ENCODE measurements around the gene LMTK2.

Gene LMTK2

GRCh38 chr7:98138672-98139071, 32.0 kb downstream of the LMTK2 start:
- no peak for DNase-seq

GRCh38 chr7:98142658-98143057, 36.0 kb downstream of the LMTK2 start:
- no peak for DNase-seq

GRCh38 chr7:98148607-98149006, 41.9 kb downstream of the LMTK2 start:
- DNase-seq, result no peak

GRCh38 chr7:98149116-98149692, 42.5 kb downstream of the LMTK2 start:
- DNase-seq, result no peak

GRCh38 chr7:98151884-98152283, 45.2 kb downstream of the LMTK2 start:
- DNase-seq, result no peak

- no peak for DNase-seq
Observed at GRCh38 chr7:98156700-98157099, 50.0 kb downstream of the LMTK2 start.

- no peak for DNase-seq
Observed at GRCh38 chr7:98157761-98158160, 51.1 kb downstream of the LMTK2 start.

GRCh38 chr7:98162758-98163157, 56.1 kb downstream of the LMTK2 start:
- DNase-seq, result peak; percentile 81

- DNase-seq, result no peak
Observed at GRCh38 chr7:98163269-98163668, 56.6 kb downstream of the LMTK2 start.

GRCh38 chr7:98163704-98164494, 57.2 kb downstream of the LMTK2 start:
- DNase-seq, result no peak

GRCh38 chr7:98165827-98166667, 59.4 kb downstream of the LMTK2 start:
- DNase-seq, result peak; percentile 60

GRCh38 chr7:98166668-98166970, 60.0 kb downstream of the LMTK2 start:
- no peak for DNase-seq

GRCh38 chr7:98167653-98168052, 61.0 kb downstream of the LMTK2 start:
- no peak for DNase-seq

- DNase-seq, result peak; percentile 87
Observed at GRCh38 chr7:98168181-98168903, 61.7 kb downstream of the LMTK2 start.

- no peak for DNase-seq
Observed at GRCh38 chr7:98168904-98169621, 62.4 kb downstream of the LMTK2 start.

- no peak for DNase-seq
Observed at GRCh38 chr7:98170966-98171365, 64.3 kb downstream of the LMTK2 start.

- DNase-seq, result no peak
Observed at GRCh38 chr7:98171449-98171848, 64.8 kb downstream of the LMTK2 start.

- no peak for DNase-seq
Observed at GRCh38 chr7:98174334-98175259, 67.9 kb downstream of the LMTK2 start.

GRCh38 chr7:98175260-98175940, 68.7 kb downstream of the LMTK2 start:
- no peak for DNase-seq

- DNase-seq, result no peak
Observed at GRCh38 chr7:98177553-98177952, 70.9 kb downstream of the LMTK2 start.

GRCh38 chr7:98178321-98178720, 71.7 kb downstream of the LMTK2 start:
- DNase-seq, result no peak

Data from NCI-H146 (cell line).